HG02759 (cell line): Measurements from ENCODE around the gene TESMIN.

Experiments
- ATAC-seq: cut with Tn5 transposase; IDR thresholded peaks from one replicate; pipeline ENCODE4 v1.9.1; 2021; ENCODE audit warnings: mild to moderate bottlenecking, moderate library complexity; ENCODE audit not compliant: unreplicated experiment

Gene TESMIN

DNA sequence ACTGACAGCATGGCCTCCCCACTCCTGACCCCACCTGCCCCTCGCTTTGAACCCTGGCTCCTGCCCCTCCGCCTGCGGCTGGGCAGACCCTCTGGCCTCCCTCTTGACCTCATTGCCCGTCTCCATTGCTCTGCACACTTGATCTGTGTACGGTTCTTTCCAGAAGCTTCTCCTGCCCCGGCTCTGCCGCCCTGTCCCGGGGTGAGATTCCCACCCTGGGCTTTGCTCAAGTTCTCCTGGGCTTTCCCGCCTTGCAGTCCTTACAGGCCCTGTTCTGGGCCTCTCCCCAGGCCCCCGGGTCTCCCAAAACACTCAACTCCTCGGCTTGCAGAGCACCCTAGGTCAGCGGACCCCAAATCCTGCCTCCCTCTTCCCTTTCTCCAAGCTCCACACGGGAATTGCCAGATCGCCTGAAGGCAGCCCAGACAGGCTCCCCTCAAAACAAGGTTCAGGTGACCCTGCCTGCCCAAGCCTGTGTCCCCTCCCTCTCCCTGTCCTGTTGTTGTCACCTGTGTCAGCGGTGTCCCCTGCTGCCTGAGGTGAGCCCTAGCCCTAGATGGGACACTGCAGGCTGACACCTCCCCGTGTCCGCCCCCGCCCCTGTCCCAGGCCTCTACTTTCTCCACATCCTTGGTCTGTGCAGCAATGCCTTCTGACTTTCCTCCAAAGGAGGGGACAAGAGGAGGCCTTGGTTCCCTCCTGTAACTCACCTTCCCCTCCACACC is 65.5 kb downstream of the TESMIN start:
- no peak for ATAC-seq

DNA sequence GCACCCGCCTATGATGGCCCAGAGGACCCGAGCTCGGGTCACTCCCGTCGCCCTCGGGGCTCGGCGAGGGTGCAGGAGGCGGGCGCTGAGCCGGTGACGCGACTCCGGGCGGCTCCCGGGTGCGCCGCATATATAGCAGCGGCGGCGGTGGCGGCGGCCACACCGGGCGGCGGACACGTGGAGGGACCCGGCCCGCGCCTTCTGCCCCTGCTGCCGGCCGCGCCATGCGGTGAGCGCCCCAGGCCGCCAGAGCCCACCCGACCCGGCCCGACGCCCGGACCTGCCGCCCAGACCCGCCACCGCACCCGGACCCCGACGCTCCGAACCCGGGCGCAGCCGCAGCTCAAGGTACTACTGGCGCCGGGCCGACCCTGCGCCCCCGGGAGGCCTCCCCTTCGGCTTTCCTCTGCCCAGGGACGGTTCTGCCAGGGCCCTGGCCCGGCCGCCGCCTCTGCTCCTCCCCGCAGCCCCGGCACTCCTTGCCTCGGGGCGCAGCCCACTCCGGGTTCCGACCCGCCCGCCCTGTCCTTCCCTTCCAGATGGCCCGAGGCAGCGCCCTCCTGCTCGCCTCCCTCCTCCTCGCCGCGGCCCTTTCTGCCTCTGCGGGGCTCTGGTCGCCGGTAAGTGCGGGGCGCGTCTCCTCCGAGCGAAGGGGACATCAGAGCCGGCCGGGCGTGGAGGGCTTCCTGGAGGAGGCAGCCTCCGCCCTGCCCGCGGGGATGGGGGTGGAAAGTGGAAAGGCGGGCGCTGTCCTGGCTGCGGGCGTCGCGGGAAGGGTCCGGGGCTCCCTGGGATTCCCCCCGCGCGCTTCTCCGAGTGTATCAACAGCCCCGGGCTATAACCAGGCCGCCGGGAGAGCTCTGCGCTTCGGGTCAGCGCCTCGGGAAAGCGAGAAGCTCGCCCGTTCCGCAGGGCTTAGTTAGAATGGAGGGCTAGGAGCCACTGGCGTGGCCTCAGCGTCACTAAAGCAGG is 66.6 kb downstream of the TESMIN start, which contains the start of gene GAL:
TSS of gene GAL (plus strand) at position 160 of the 972 bp plus-strand sequence. CDS start at position 540, 380 bp downstream.
- no peak for ATAC-seq

DNA sequence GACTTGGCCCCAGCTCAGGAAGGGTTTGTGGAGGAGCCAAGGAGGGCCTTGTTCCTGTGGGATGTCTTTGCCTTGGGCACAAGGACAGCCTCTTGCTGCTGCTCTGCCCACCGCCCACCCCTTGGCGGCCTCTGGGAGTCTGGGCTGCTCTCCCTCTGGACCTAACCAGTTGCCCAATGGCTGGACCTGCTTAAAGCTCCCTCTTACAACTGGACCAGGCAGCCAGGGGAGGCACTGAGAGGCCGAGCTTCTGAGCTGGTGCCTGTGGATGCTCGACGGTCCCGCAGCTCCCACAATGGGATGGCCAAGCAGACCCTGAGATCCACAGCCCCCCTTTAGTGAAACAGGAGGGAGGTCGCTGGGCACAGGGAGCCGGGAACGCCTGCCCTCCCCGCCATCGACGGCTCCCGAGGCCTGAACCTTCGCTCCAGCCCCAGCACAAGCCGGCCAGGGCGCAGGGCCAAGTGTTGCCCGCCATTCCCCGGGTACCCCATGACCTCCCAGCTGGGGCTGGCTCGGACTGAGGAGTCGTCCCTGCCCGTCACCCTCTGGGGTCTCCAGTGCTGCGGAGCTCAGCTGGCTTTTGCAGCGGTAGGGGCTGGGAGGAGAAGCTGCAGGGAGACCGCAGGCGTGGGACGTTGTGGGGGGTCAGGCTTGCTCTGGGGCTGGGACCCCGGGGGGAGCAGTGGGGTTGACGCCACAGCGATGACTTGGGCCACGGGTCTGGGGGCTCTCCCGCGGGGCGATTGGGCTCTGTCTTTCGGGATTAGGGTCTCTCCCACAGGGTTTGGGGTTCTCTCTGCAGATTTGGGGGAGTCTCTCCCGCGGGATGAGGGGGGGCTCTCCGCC is 67.6 kb downstream of the TESMIN start:
- ATAC-seq: no peak

DNA sequence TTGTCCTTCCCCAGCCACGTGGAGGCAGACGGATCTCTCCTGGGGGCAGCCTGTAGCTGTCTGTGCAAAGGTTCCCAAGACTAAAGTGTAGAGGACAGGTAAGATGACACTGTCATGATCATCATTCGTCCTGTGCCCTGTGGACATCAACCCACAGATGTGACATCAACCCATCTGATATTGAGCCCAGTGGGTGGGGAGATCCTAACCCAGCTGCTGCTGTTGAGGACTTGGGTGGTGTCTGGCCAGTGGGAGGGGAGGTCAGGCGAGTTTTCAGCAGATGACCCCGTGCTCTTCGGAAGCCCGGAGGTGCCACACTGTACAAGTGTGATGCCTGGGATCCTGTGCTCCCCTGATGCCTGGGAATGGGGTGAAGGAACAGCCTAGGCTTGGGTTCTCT is 68.2 kb downstream of the TESMIN start:
- no peak for ATAC-seq

DNA sequence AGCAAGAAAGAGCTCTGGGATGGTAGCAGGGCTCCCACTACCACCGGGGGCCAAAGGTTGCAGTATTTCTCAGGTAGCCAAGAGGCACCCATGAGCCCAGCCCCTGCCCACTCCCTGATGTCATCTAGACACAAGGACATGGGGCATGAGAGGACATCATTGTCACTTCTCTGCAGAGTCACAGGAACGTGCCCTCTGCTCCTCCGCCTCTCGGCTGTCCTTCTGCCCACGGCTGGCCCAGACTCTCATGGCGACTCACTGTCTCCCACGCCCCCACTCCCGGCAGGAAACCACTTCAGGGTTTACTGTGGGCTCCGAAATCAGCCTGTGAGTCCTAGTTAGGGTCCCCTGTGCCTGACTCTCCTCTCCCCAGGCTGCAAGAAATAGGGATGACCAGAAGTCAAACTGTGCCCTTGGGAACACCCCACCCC is 68.8 kb downstream of the TESMIN start:
- ATAC-seq: no peak

DNA sequence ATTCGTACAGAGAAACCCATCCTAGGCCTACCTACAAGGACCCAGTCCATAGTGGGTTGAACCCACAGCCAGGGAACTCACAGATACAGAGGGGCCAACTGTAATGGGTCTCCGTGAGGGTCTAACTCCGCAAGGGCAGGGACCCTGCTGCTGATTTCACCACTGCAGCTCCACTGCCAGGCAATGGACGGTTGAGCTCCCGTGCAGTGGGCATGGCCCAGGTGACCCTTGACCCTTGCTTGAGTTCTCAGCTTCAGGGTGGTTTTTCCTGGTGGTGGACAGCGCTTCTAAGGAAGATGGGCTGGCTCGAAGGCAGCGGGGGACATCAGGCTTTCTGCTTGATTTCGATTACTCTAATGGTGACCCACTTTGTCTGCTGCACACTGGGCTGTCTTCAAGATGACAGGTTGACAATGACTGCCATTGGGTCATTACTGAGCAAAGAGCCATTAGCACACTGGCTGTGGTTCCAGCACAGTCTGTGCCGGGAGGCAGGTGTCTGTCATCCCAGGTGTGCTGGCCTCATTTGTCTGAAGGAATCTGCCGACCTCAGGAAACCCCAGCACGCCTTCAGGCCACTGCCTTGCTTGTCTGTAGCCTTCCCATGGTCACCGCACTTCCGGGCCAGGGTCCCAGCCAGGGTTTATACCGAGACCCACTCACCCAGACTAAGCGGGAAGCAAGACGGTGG is 70.6 kb downstream of the TESMIN start:
- ATAC-seq: no peak

DNA sequence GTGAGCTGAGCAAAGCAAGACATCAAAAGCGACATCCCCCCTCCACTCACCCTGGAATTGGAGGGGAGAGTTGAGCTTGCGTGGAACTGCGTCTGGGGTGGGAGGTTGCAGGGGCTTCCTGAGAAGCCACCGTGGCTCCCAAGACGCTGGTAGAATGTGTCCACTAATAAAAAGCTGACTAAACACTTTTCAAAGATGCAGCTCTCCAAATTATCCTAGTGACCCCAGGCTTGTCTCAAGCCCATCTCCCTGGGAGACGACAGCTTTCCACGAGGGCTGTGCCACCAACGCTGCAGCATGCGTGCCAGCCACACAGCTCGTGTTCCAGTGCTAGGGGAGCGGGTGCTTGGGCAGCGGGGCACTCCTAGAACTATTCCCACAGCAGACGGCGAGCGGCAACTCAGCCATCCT is 73.3 kb downstream of the TESMIN start:
- no peak for ATAC-seq

DNA sequence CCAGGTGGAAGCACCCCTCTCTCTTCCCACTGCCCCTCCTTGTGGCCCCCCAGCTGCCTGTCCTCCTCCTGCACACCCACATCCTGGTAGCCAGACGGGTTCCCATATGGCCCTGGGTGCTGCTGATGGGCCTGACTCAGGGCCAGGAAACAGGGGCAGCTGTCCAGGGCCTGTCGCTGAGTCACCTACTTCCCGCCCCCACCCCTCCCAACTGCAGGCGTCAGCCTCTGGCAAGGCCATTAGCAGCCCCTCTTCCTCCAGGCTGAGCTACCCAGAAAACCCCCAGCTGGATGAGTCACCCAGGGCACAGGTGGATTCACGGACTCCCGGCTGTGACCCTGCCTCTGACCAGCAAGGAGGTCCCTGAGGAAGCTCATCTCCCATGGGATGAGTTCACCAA is 73.9 kb downstream of the TESMIN start:
- no peak for ATAC-seq

DNA sequence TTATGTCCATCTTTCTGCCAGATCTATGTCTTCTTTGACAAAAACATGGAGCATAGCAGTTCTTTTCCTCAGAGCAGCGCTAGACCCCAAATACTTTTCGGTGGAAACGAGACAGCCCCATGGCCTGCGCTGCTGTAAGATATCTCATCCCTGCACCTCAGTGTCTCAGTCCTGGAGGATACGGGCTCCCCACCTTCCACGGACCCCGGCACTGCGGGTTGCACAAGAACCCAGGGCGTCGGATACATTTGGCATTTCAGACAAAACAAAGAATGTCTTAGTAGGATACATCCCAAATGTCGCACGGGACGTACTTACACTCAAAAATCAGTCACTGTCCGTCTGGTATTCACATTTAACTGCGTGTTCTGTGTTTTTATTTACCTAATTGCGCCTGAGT is 76.9 kb downstream of the TESMIN start:
- ATAC-seq: no peak

DNA sequence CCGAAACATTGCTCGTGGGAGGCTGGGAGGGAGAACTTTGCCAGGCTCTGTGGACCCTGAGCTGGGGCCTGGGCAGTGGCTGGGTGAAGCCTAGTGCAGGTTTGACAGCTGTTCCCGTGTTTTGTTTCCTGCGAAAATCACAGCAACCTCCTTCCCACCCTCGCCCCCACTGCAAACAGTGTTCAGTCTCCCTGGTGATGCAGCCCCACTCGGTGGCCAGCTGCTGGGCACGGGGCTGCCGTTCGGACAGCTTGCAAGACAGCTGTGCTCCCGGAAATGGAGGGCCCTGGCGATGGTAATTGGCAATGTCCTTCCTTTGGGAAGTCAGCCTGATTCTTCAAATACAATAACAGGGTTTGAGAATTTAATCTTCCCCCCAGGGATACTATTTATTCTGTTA is 77.3 kb downstream of the TESMIN start:
- ATAC-seq: no peak

DNA sequence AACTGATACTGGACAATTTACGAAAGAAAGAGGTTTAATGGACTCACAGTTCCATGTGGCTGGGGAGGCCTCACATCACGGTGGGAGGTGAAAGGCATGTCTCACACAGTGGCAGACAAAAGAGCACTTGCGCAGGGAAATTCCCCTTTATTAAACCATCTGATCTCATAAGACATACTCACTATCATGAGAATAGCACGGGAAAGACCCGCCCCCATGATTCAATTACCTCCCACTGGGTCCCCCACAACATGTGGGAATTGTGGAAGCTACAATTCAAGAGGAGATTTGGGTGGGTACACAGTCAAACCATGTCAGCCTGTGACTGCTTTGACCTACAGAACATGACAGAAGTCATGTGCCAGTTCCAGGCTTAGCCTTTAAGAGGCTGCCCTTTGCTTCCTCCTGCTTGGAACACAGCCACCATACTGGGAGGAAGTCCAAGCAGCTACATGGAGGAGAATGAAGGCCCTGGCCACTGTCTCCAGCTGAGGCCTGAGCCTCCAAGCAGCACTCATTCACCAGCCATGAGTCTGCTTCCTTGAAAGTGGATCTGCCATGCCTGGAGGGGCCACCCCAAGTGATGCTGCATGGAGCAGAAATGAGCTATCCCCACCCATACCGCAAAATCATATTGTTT is 77.9 kb downstream of the TESMIN start:
- ATAC-seq: no peak

DNA sequence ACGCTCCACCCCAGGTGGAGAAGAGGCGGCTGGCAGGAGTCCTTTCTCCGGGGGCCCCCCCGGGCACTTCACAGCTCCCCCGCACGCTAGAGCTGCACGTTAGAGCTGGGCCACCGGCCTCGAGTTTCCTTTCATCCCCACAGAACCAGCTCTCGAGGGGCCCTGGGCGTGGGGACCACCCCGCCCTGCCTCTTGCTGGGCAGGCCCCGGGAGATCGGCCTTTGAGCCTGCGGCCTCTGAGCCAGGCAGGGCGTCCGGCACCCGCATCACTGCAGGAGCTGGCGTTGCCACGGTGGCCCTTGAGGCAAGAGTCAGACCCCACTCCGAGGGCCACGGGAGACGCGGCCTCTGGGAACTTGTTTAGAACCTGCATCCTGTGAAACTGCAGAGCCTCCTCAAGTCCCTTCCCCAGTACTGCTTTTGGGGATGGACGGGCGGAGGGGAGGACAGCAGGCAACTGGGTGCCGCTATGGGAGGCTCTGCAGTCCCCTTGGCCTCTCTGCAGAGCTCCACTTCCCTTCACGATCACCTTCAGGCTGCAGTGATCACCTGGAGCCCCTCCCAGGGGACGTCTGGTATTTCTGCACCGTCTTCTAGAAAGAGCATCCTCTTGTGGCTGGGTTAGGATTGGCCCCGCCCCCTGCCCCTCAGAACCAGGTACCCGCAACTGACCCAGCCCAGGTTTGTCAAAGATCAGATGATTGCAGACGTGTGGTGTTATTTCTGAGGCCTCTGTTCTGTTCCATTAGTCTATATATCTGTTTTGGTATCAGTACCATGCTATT is 80.9 kb downstream of the TESMIN start:
- ATAC-seq: no peak

DNA sequence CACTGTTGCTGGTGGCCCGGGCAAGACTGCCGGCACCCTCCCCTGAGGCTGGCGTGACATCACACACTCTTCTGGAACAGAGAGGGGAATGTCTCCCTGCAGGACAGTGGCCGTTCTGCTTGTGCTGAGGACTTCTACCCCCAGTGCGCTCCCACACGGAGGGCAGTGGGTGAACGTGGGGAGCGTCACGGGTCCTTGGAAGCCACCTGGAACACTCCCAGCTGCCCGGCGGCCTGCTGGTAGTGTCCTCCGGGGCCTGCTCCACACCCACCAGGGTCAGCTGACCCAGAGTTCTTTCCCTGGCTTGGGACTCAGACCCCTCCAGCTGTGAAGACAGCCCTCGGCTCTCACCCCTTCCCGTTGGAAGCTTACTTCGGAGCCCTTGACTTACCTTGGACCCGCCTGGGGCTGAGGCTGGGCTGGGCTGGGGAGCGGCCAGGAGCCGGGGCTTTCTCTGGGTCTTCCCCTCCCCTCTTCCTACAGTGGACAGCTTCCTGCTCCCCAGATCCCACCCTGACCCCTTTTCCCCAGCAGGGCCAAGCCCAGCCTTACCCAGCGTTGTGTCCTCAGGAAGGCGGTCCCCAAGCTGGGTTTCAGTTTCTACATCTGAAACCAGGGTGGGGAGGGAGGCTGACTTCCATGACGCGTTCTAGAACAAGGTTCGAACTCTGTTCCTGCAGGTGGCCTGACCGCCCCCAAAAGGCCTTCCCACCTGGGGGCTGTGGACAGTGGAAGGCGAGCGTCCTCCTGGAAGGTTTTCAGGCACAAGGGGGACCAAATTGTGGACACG is 81.8 kb downstream of the TESMIN start:
- ATAC-seq: no peak

DNA sequence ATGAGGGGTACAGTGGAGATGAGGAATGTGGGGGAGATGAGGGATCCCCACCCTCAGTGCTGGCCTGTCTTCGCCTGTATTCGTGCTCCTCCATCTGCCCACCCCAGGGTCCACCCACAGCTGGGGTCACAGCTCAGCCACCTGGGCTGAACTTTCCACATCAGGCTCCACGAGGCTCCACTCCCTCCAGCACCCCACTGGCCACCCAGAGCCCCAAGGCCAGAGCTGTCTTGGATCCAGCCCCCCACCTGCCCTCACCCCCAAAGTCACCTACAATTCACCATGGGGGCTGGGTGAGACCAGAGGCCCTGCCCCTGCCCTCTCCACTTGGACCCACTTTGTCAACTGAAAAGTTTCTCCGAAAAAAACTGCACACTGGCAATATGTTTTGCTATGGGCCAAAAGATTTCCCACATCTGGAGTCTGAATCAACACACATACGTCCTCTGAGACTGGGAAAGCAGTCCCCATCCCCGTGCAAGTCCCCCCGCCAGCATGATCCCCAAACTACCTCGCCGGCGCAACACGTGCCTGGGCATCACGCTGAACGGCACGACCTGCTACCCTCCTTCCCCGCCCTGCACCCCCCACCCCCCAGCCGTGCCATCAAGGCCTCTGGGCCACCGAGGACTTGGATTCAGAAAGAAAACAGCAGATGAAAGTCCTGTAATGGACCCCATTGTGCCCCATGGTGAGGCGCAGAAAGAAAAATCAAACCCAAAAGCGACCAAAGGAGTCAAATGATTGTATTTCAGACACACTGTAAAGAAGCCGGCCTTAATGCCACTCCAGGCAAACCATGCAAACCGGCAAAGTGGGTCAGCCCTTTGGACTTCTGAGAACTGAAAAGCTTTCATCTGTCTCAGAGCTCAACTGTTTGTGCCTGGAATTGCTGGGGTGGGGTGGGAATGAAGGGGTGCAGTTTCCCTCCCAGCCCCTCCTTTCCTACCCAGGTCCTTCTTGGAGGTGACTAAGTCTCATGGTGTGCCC is 83.5 kb downstream of the TESMIN start:
- no peak for ATAC-seq

DNA sequence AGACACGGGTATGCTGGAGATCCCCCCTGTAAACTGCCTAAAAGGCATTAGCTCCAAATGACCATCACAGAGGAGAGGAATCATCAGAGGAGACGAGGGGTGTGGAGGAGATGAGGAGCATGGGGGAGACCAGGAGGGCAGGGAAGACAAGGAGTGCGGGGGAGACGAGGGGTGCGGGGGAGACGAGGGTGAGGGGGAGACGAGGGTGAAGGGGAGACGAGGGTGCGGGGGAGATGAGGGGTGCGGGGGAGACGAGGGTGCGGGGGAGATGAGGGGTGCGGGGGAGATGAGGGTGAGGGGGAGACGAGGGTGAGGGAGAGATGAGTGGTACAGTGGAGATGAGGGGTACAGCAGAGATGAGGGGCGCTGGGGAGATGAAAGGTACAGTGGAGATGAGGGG is 84.5 kb downstream of the TESMIN start:
- ATAC-seq: no peak

DNA sequence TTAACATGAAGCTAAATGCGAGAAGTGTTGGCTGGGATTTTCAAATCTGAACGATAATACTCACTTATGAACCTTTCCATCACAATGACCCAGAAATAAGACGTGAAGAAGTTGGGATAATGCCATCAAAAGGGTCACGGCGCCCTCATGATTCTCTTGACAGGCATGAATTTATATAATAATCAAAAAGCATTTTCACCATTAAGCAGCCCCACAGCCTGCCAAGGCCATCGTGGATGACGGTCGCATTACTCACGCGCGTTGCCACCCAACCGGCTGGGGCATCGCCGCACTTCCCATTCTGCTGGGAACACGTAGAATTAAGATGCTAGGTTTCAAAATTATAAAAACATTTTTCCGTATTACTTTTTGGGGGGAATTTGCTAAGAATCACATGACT is 85.9 kb downstream of the TESMIN start:
- ATAC-seq: no peak

DNA sequence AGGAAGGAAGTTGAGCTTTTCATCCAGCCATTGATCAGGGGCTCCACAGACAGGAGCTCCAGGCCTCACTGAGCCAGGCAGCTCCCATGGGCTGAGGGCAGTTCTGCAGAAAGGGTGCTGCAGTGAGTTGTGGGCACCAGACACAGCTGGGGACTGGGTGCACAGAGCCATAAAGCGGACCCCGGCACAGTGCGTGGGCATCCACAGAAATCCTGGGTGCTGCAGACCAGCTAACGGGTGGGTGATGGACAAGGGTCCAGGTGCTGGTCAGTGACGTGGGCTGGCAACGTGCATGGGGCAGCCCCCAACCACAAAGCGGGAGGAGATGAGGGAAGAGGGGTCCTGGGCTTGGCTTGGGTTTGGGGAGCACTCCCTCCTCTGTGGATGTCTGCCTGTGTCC is 86.4 kb downstream of the TESMIN start:
- ATAC-seq: no peak
